Activated CD8-positive, alpha-beta memory T cell treated with anti-CD3 and anti-CD28 coated beads for 1 hour (primary cell): ENCODE measurements around the gene EIF3L.

ENCODE experiments used
- DNase-seq, 2 donors: peaks; one replicate each; pipeline ENCODE4 v3.0.0-alpha.2; 2020; ENCODE audit warnings: low read depth in 1 of 2; ENCODE audit errors: extremely low read depth in 1 of 2

EIF3L gene

GRCh38 chr22:37904572-37905533 is 55.6 kb downstream of the EIF3L start:
- no peak for DNase-seq

- peak in 1 of 2 donors; percentile 48 for DNase-seq
These were observed 56.5 kb downstream of the EIF3L start, which contains the start of gene MICALL1 for GRCh38 chr22:37905534-37906363. Gene MICALL1, plus strand, starts transcription at chr22:37906297. Its CDS starts 126 bp downstream, at chr22:37906423.

- DNase-seq = peak in 1 of 2 donors; percentile 14
These were observed 57.3 kb downstream of the EIF3L start for GRCh38 chr22:37906364-37907008.

GRCh38 chr22:37907036-37907954 is 58.1 kb downstream of the EIF3L start:
- no peak for DNase-seq

GRCh38 chr22:37909766-37910165 is 60.5 kb downstream of the EIF3L start:
- DNase-seq = no peak

GRCh38 chr22:37910890-37911672 is 61.9 kb downstream of the EIF3L start:
- no peak for DNase-seq

GRCh38 chr22:37911697-37912096 is 62.5 kb downstream of the EIF3L start:
- no peak for DNase-seq

GRCh38 chr22:37912171-37912570 is 63.0 kb downstream of the EIF3L start:
- DNase-seq = no peak

GRCh38 chr22:37913233-37913721 is 64.1 kb downstream of the EIF3L start:
- DNase-seq = no peak

- DNase-seq = no peak
These were observed 67.1 kb downstream of the EIF3L start for GRCh38 chr22:37916311-37916710.

- no peak for DNase-seq
These were observed 68.8 kb downstream of the EIF3L start for GRCh38 chr22:37917874-37918548.

- no peak for DNase-seq
These were observed 69.5 kb downstream of the EIF3L start for GRCh38 chr22:37918580-37919270.

- no peak for DNase-seq
These were observed 70.9 kb downstream of the EIF3L start for GRCh38 chr22:37920126-37920525.

GRCh38 chr22:37922191-37922590 is 73.0 kb downstream of the EIF3L start:
- no peak for DNase-seq

- no peak for DNase-seq
These were observed 74.7 kb downstream of the EIF3L start for GRCh38 chr22:37923927-37924326.

GRCh38 chr22:37924386-37925065 is 75.3 kb downstream of the EIF3L start:
- DNase-seq = no peak

GRCh38 chr22:37925330-37925729 is 76.1 kb downstream of the EIF3L start:
- DNase-seq = no peak
